ENCODE measurements around the gene SEMA3G. TPM values are rescaled to one million over a fixed set of nuclear protein-coding genes. Genes with fewer than 3 reads are reported as not detected.

SEMA3G gene
- total RNA-seq, 1 experiment from 2014 or later, result 1.6 TPM

DNA sequence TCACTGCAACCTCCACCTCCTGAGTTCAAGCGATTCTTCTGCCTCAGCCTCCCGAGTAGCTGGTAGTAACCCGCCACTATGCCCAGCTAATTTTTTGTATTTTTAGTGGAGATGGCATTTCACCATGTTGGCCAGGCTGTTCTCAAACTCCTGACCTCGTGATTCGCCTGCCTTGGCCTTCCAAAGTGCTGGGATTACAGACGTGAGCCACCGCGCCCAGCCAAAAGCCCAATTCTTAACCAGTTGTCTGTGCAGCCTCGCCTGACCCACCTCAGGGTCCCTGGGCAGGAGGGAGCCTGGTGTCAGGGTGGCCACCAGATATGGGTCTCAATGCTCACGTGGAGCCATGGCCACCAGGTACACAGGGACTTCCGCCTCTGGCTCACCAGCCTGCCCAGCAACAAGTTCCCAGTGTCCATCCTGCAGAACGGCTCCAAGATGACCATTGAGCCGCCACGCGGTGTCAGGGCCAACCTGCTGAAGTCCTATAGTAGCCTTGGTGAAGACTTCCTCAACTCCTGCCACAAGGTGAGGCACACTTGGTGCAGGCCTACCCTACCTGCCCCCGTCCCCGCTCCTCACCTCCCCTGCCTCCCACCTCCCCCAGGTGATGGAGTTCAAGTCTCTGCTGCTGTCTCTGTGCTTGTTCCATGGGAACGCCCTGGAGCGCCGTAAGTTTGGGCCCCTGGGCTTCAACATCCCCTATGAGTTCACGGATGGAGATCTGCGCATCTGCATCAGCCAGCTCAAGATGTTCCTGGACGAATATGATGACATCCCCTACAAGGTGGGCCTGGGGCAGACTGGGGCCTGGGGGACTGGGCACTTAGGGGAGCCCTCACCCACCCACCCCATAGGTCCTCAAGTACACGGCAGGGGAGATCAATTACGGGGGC, 48.6 kb downstream of the SEMA3G start (continued):
- TF ChIP-seq, protein P1, sequence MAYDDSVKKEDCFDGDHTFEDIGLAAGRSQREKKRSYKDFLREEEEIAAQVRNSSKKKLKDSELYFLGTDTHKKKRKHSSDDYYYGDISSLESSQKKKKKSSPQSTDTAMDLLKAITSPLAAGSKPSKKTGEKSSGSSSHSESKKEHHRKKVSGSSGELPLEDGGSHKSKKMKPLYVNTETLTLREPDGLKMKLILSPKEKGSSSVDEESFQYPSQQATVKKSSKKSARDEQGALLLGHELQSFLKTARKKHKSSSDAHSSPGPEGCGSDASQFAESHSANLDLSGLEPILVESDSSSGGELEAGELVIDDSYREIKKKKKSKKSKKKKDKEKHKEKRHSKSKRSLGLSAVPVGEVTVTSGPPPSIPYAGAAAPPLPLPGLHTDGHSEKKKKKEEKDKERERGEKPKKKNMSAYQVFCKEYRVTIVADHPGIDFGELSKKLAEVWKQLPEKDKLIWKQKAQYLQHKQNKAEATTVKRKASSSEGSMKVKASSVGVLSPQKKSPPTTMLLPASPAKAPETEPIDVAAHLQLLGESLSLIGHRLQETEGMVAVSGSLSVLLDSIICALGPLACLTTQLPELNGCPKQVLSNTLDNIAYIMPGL (CRISPR knock-in tag; IDR thresholded peaks at IDR 0.05), result no peak

- CTCF ChIA-PET, result interaction anchor here (2.3 kb wide), 1 partner anchor 11 kb away, joined by 13 read pairs; no protein-coding TSS in a partner anchor
- Mint-ChIP-seq H3K36me3 (no peaks in the 10 kb centered on the region), H3K4me1 (no peaks in the 10 kb centered on the region), H3K4me3 (no peak overlapping the region), H3K27ac (no peak overlapping the region), H3K9me3 (no peaks in the 10 kb centered on the region), H3K27me3 (ENCODE audit: low read depth) (peaks cover 5% of the 10 kb centered on the region; the same call in 1 of the 2 replicates)
- TF ChIP-seq ZNF263 (CRISPR knock-in tag; IDR thresholded peaks at IDR 0.05; ENCODE audit: low read depth), result no peak
- TF ChIP-seq NR1H2 (CRISPR knock-in tag; IDR thresholded peaks at IDR 0.05), result no peak
- no peak for TF ChIP-seq ATF1 (CRISPR knock-in tag; IDR thresholded peaks at IDR 0.05)
- ATAC-seq (no peak), DNase-seq (ENCODE audit: low spot score) (no peak)
- POLR2A ChIA-PET, result interaction anchor here (0.5 kb wide), 1 partner anchor 10 kb away, joined by 3 read pairs; no protein-coding TSS in a partner anchor
These were observed 49.4 kb downstream of the SEMA3G start for GRCh38 chr3:52395503-52395865.

- TF ChIP-seq AR (CRISPR knock-in tag; IDR thresholded peaks at IDR 0.05) (no peak), SMAD3 (CRISPR knock-in tag; IDR thresholded peaks at IDR 0.05; ENCODE audit: borderline replicate concordance) (no peak), RELA (CRISPR knock-in tag; IDR thresholded peaks at IDR 0.05; ENCODE audit: borderline replicate concordance) (no peak), NFATC4 (CRISPR knock-in tag; IDR thresholded peaks at IDR 0.05) (no peak), ETV6 (CRISPR knock-in tag; IDR thresholded peaks at IDR 0.05) (no peak), ELF4 (CRISPR knock-in tag; IDR thresholded peaks at IDR 0.05; ENCODE audit: low read depth) (no peak), SP1 (CRISPR knock-in tag; conservative IDR thresholded peaks at IDR 0.05) (no peak), NR1H2 (CRISPR knock-in tag; IDR thresholded peaks at IDR 0.05) (no peak), ZNF423 (CRISPR knock-in tag; IDR thresholded peaks at IDR 0.05) (no peak), KAT7 (CRISPR knock-in tag; IDR thresholded peaks at IDR 0.05; ENCODE audit: borderline replicate concordance) (no peak), FOXP1 (CRISPR knock-in tag; IDR thresholded peaks at IDR 0.05; ENCODE audit: borderline replicate concordance) (no peak)
- TF ChIP-seq, protein P2, sequence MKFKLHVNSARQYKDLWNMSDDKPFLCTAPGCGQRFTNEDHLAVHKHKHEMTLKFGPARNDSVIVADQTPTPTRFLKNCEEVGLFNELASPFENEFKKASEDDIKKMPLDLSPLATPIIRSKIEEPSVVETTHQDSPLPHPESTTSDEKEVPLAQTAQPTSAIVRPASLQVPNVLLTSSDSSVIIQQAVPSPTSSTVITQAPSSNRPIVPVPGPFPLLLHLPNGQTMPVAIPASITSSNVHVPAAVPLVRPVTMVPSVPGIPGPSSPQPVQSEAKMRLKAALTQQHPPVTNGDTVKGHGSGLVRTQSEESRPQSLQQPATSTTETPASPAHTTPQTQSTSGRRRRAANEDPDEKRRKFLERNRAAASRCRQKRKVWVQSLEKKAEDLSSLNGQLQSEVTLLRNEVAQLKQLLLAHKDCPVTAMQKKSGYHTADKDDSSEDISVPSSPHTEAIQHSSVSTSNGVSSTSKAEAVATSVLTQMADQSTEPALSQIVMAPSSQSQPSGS (CRISPR knock-in tag; IDR thresholded peaks at IDR 0.05; ENCODE audit: borderline replicate concordance, low read depth), result no peak
- TF ChIP-seq, protein P1 (CRISPR knock-in tag; IDR thresholded peaks at IDR 0.05), result no peak
- TF ChIP-seq, protein P3, sequence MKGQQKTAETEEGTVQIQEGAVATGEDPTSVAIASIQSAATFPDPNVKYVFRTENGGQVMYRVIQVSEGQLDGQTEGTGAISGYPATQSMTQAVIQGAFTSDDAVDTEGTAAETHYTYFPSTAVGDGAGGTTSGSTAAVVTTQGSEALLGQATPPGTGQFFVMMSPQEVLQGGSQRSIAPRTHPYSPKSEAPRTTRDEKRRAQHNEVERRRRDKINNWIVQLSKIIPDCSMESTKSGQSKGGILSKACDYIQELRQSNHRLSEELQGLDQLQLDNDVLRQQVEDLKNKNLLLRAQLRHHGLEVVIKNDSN (CRISPR knock-in tag; IDR thresholded peaks at IDR 0.05), result no peak
- TF ChIP-seq, protein P4, sequence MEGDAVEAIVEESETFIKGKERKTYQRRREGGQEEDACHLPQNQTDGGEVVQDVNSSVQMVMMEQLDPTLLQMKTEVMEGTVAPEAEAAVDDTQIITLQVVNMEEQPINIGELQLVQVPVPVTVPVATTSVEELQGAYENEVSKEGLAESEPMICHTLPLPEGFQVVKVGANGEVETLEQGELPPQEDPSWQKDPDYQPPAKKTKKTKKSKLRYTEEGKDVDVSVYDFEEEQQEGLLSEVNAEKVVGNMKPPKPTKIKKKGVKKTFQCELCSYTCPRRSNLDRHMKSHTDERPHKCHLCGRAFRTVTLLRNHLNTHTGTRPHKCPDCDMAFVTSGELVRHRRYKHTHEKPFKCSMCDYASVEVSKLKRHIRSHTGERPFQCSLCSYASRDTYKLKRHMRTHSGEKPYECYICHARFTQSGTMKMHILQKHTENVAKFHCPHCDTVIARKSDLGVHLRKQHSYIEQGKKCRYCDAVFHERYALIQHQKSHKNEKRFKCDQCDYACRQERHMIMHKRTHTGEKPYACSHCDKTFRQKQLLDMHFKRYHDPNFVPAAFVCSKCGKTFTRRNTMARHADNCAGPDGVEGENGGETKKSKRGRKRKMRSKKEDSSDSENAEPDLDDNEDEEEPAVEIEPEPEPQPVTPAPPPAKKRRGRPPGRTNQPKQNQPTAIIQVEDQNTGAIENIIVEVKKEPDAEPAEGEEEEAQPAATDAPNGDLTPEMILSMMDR (IDR thresholded peaks at IDR 0.05), result no peak
- DNase-seq (ENCODE audit: low spot score) (no peak), ATAC-seq (no peak)
- Mint-ChIP-seq H3K4me1 (no peaks in the 10 kb centered on the region), H3K27me3 (ENCODE audit: low read depth) (peaks cover 5% of the 10 kb centered on the region; the same call in 1 of the 2 replicates), H3K9me3 (no peaks in the 10 kb centered on the region), H3K36me3 (no peaks in the 10 kb centered on the region), H3K4me3 (no peak overlapping the region), H3K27ac (no peak overlapping the region)
- POLR2A ChIA-PET, result interaction anchor here (0.5 kb wide), 1 partner anchor 10 kb away, joined by 3 read pairs; no protein-coding TSS in a partner anchor
- CTCF ChIA-PET, result interaction anchor here (2.3 kb wide), 1 partner anchor 10 kb away, joined by 13 read pairs; no protein-coding TSS in a partner anchor
These were observed 50.0 kb downstream of the SEMA3G start for GRCh38 chr3:52394751-52395502.
